NCI-H2107 (cell line): ENCODE measurements around the gene RASSF4.

Experiments
- DNase-seq: peaks from one replicate; lab custom pipeline; 2025; lab: John Stamatoyannopoulos, UW

RASSF4 gene

GRCh38 chr10:44975431-44976331, 16.1 kb downstream of the RASSF4 start:
- DNase-seq = peak; percentile 70

- DNase-seq = no peak
These were observed 17.0 kb downstream of the RASSF4 start for GRCh38 chr10:44976352-44977198.

- DNase-seq = no peak
These were observed 17.9 kb downstream of the RASSF4 start for GRCh38 chr10:44977287-44978212.

- DNase-seq = no peak
These were observed 18.6 kb downstream of the RASSF4 start for GRCh38 chr10:44978213-44978569.

- peak; percentile 76 for DNase-seq
These were observed 19.1 kb downstream of the RASSF4 start, which contains the start of gene DEPP1 for GRCh38 chr10:44978570-44979280. TSS of gene DEPP1 (minus strand) at chr10:44978809. CDS start at chr10:44978030, 779 bp downstream.

- no peak for DNase-seq
These were observed 19.9 kb downstream of the RASSF4 start for GRCh38 chr10:44979281-44980191.

GRCh38 chr10:44980309-44981171, 20.9 kb downstream of the RASSF4 start:
- DNase-seq = no peak

- DNase-seq = no peak
These were observed 21.8 kb downstream of the RASSF4 start for GRCh38 chr10:44981172-44982113.

- no peak for DNase-seq
These were observed 22.5 kb downstream of the RASSF4 start for GRCh38 chr10:44982114-44982460.

- DNase-seq = no peak
These were observed 22.9 kb downstream of the RASSF4 start for GRCh38 chr10:44982496-44982895.

- no peak for DNase-seq
These were observed 23.7 kb downstream of the RASSF4 start for GRCh38 chr10:44983066-44983894.

- DNase-seq = no peak
These were observed 24.3 kb downstream of the RASSF4 start for GRCh38 chr10:44983895-44984278.

- no peak for DNase-seq
These were observed 25.1 kb downstream of the RASSF4 start for GRCh38 chr10:44984671-44985101.

- no peak for DNase-seq
These were observed 25.6 kb downstream of the RASSF4 start for GRCh38 chr10:44985175-44985681.

GRCh38 chr10:44986179-44986578, 26.6 kb downstream of the RASSF4 start:
- DNase-seq = no peak

- DNase-seq = no peak
These were observed 27.1 kb downstream of the RASSF4 start for GRCh38 chr10:44986670-44987069.
